Panc1 (cell line): ENCODE measurements around the gene FAM78A. TPM values are rescaled to one million over a fixed set of nuclear protein-coding genes. Genes with fewer than 3 reads are reported as not detected.

ENCODE experiments used
- ATAC-seq: fragments of 200-7000 bp; cut with Tn5 transposase; 2 replicates; pipeline ENCODE4 v1.9.1; 2020; ENCODE audit warnings: mild to moderate bottlenecking, moderate library complexity
- BruUV-seq: library from RNA; stranded (reverse); fragments of 400-500 nt; replicated peaks from 2 replicates; lab custom pipeline; 2021; lab: Mats Ljungman, UMichigan
- CTCF ChIA-PET: fragments of 300-600 bp; sonication (Branson Sonifier 250); formaldehyde crosslinking; loops from one replicate; lab custom pipeline; 2022; ENCODE audit warnings: antibody characterized with exemption; lab: Charles Lee
- POLR2A ChIA-PET: fragments of 300-600 bp; sonication (Branson Sonifier 250); formaldehyde crosslinking; loops from one replicate; lab custom pipeline; 2022; ENCODE audit warnings: antibody characterized with exemption; lab: Charles Lee
- DNase-seq: peaks from one replicate; pipeline ENCODE4 v3.0.0-alpha.2; 2010; ENCODE audit warnings: low read depth, low spot score
- H3K27ac ChIP-seq: 2 replicates; pipeline ENCODE4 v1.5.1; 2011; ENCODE audit warnings: mild to moderate bottlenecking, low read length, inconsistent platforms
- H3K27me3 ChIP-seq: fragments of 200-500 bp; sonication (Bioruptor generic); 2 replicates; pipeline ENCODE4 v1.6.0; 2014; ENCODE audit warnings: low read length, inconsistent platforms; ENCODE audit not compliant: control insufficient read depth, insufficient read depth
- H3K36me3 ChIP-seq: fragments of 200-500 bp; sonication (Bioruptor generic); 2 replicates; pipeline ENCODE4 v1.5.1; 2014; ENCODE audit warnings: inconsistent platforms, mild to moderate bottlenecking, low read length, moderate library complexity; ENCODE audit not compliant: control insufficient read depth, insufficient read depth
- H3K4me1 ChIP-seq: 2 replicates; pipeline ENCODE4 v1.5.1; 2011; ENCODE audit warnings: inconsistent platforms, mild to moderate bottlenecking, low read length, moderate library complexity; ENCODE audit not compliant: control insufficient read depth, insufficient read depth
- H3K4me3 ChIP-seq, 2 experiments: 2 replicates each; pipeline ENCODE4 v1.5.1; 2011 to 2012; ENCODE audit warnings: low read depth in 2 of 2, low read length in 2 of 2, mild to moderate bottlenecking in 2 of 2, inconsistent platforms in 1 of 2, moderate library complexity in 1 of 2
- H3K9me3 ChIP-seq: fragments of 200-500 bp; sonication (Bioruptor generic); 2 replicates; pipeline ENCODE4 v1.5.1; 2014; ENCODE audit warnings: low read depth, mild to moderate bottlenecking, inconsistent platforms, low read length, moderate library complexity; ENCODE audit not compliant: control insufficient read depth, insufficient read depth
- CTCF ChIP-seq: fragments of 450-650 bp; IDR thresholded peaks from 2 replicates; pipeline ENCODE4 v1.5.1; 2017; ENCODE audit warnings: mild to moderate bottlenecking
- POLR2AphosphoS5 ChIP-seq: IDR thresholded peaks from 2 replicates; pipeline ENCODE4 v1.6.1; 2012; ENCODE audit warnings: mild to moderate bottlenecking, low read depth, low read length, moderate library complexity
- REST ChIP-seq, 2 experiments: IDR thresholded peaks; 2 replicates each; pipeline ENCODE4 v1.6.1; 2011 to 2012; ENCODE audit warnings: low read depth in 2 of 2, control low read depth in 1 of 2, low read length in 1 of 2, mild to moderate bottlenecking in 1 of 2, moderate library complexity in 1 of 2; ENCODE audit not compliant: insufficient read depth in 1 of 2
- SIN3A ChIP-seq: IDR thresholded peaks from 2 replicates; pipeline ENCODE4 v1.6.1; 2012; ENCODE audit warnings: low read depth, mild to moderate bottlenecking, low read length, moderate library complexity, borderline replicate concordance; ENCODE audit not compliant: insufficient read depth
- TCF7L2 ChIP-seq: IDR thresholded peaks from 2 replicates; pipeline ENCODE4 v1.6.1; 2011; ENCODE audit warnings: mild to moderate bottlenecking, low read depth, low read length, inconsistent platforms
- in situ Hi-C: cut with HindIII; loops from 2 replicates; pipeline ENCODE4 v1.10.0; 2016; ENCODE audit warnings: low sequenced_read_pairs, low pct_unique_long_range_greater_than_20kb
- intact Hi-C: fragments of 100-400 bp; cut with micrococcal nuclease; formaldehyde crosslinking; loops from one replicate; pipeline ENCODE4 v1.10.0; 2022; ENCODE audit not compliant: unreplicated experiment
- total RNA-seq: library from RNA; stranded (reverse); gene quantifications from one replicate; pipeline ENCODE4 v1.2.1, GENCODE V29; 2021; ENCODE audit not compliant: unreplicated experiment

Gene FAM78A
- total RNA-seq, 1 experiment from 2014 or later = 0.59 TPM

- Histone ChIP-seq H3K27ac (no peak overlapping the region), H3K36me3 (no peaks in the 10 kb centered on the region), H3K9me3 (no peaks in the 10 kb centered on the region), H3K4me1 (no peaks in the 10 kb centered on the region), H3K27me3 (no peaks in the 10 kb centered on the region), H3K4me3 (no peak overlapping the region)
- CTCF ChIA-PET = interaction anchor here (0.6 kb wide), 1 partner anchor 12 kb away, joined by 10 read pairs; no protein-coding TSS in a partner anchor
- POLR2A ChIA-PET = no interaction called here
- no peak for DNase-seq
- in situ Hi-C loops (no loop called here), intact Hi-C loops (no loop called here)
- no TSS peak for BruUV-seq
- ATAC-seq = no peak
- TF ChIP-seq SIN3A (no peak), REST (IDR thresholded peaks at IDR 0.05; ENCODE audit: insufficient read depth in 1 of 2, low read depth in 2 of 2, low read length in 1 of 2) (no peak), CTCF (no peak), TCF7L2 (no peak), POLR2AphosphoS5 (no peak)
Measured at GRCh38 chr9:131259432-131259898, 16.8 kb downstream of the FAM78A start.

- POLR2A ChIA-PET = no interaction called here
- intact Hi-C loops = no loop called here
- in situ Hi-C loops = no loop called here
- CTCF ChIA-PET = interaction anchor here (0.6 to 0.9 kb wide), 2 partner anchors 13 to 222 kb away, joined by 3 to 10 read pairs; no protein-coding TSS in a partner anchor
- TF ChIP-seq CTCF (no peak), REST (IDR thresholded peaks at IDR 0.05; ENCODE audit: insufficient read depth in 1 of 2, low read depth in 2 of 2, low read length in 1 of 2) (no peak), TCF7L2 (no peak), SIN3A (no peak), POLR2AphosphoS5 (no peak)
- no peak overlapping the region for H3K27ac ChIP-seq
- no peaks in the 10 kb centered on the region for H3K36me3 ChIP-seq
- H3K4me1 ChIP-seq = no peaks in the 10 kb centered on the region
- H3K27me3 ChIP-seq = no peaks in the 10 kb centered on the region
- DNase-seq = no peak
- BruUV-seq = no TSS peak
- H3K4me3 ChIP-seq = no peak overlapping the region
- no peak for ATAC-seq
- no peaks in the 10 kb centered on the region for H3K9me3 ChIP-seq
Measured at GRCh38 chr9:131258698-131259431, 17.4 kb downstream of the FAM78A start.
